ENCODE data around the gene CENPP.

GRCh38 chr9:92543972-92544371 lies 218.2 kb downstream of the CENPP start:
- TF ChIP-seq CTCF (conservative IDR thresholded peaks at IDR 0.05 in 1 of 2, IDR thresholded peaks at IDR 0.05 in 1 of 2; ENCODE audit: extremely low read depth in 1 of 2, insufficient read depth in 1 of 2, low read depth in 1 of 2, low read length in 2 of 2), result no peak
- TF ChIP-seq EZH2 (IDR thresholded peaks at IDR 0.05; ENCODE audit: borderline replicate concordance, low read length), result no peak
